ENCODE results near the gene PCCB.
"Not testable (repeated sequence)": the region's sequence is repeated elsewhere in the genome, so short reads cannot be mapped to it uniquely, and the experiment has no call there.

The PCCB gene

DNA sequence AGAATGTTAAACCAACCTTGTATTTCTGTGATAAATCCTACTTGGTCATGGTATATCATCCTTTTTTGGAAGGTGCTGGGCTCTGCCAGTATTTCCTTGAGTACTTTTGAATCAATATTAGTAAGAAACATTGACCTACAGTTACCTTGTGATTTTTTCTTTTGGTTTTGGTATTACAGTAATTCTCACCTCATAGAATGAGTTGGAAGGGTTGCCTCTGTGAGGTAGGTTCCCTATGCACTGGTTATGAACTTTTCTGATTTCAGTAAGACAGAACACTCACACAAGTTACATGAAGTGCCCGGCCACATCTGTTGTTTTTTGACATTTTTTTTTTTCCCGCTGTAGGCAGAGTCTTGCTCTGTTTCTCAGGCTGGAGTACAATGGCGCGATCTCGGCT lies 20.0 kb downstream of the PCCB start (continued):
- TF ChIP-seq, protein P1, sequence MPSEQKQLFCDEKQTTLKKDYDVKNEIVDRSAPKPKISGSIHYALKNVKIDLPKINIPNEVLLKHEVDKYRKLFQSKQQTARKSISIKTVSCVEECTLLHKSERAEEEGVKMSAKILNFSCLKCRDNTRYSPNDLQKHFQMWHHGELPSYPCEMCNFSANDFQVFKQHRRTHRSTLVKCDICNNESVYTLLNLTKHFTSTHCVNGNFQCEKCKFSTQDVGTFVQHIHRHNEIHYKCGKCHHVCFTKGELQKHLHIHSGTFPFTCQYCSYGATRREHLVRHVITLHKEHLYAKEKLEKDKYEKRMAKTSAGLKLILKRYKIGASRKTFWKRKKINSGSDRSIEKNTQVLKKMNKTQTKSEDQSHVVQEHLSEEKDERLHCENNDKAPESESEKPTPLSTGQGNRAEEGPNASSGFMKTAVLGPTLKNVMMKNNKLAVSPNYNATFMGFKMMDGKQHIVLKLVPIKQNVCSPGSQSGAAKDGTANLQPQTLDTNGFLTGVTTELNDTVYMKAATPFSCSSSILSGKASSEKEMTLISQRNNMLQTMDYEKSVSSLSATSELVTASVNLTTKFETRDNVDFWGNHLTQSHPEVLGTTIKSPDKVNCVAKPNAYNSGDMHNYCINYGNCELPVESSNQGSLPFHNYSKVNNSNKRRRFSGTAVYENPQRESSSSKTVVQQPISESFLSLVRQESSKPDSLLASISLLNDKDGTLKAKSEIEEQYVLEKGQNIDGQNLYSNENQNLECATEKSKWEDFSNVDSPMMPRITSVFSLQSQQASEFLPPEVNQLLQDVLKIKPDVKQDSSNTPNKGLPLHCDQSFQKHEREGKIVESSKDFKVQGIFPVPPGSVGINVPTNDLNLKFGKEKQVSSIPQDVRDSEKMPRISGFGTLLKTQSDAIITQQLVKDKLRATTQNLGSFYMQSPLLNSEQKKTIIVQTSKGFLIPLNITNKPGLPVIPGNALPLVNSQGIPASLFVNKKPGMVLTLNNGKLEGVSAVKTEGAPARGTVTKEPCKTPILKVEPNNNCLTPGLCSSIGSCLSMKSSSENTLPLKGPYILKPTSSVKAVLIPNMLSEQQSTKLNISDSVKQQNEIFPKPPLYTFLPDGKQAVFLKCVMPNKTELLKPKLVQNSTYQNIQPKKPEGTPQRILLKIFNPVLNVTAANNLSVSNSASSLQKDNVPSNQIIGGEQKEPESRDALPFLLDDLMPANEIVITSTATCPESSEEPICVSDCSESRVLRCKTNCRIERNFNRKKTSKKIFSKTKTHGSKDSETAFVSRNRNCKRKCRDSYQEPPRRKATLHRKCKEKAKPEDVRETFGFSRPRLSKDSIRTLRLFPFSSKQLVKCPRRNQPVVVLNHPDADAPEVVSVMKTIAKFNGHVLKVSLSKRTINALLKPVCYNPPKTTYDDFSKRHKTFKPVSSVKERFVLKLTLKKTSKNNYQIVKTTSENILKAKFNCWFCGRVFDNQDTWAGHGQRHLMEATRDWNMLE (tag by site-specific recombination; conservative IDR thresholded peaks at IDR 0.05; ENCODE audit: low read depth), result no peak
- TF ChIP-seq ZNF830 (tag by site-specific recombination; IDR thresholded peaks at IDR 0.05; ENCODE audit: low read depth), result no peak
- no peak for TF ChIP-seq ZNF223 (tag by site-specific recombination; IDR thresholded peaks at IDR 0.05)
- TF ChIP-seq ZNF174 (tag by site-specific recombination; IDR thresholded peaks at IDR 0.05), result no peak
- no peak for TF ChIP-seq ZBTB20 (tag by site-specific recombination; IDR thresholded peaks at IDR 0.05)
- no peak for TF ChIP-seq EGR2 (tag by site-specific recombination; IDR thresholded peaks at IDR 0.05; ENCODE audit: low read depth)
- no peak for TF ChIP-seq ZSCAN16 (tag by site-specific recombination; IDR thresholded peaks at IDR 0.05)

DNA sequence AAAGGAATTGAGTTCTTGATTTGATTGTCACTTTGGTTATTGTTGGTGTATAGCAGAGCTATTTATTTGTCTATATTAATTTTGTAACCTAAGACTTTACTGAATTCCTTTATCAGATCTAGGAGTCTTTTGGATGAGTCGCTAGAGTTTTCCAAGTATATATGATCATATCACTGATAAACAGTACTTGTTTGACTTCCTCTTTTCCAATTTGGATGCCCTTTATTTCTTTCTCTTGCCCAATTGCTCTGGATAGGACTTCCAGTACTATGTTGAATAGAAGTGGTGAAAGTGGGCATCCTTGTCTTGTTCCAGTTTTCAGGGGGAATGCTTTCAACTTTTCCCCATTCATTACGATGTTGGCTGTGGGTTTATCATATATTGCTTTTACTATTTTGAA lies 21.5 kb downstream of the PCCB start:
- CTCF ChIA-PET, result not testable (repeated sequence)
- H3K36me3 ChIP-seq (ENCODE audit: control insufficient read depth in 2 of 2, insufficient read depth in 1 of 2, low read length in 2 of 2), result peaks cover 6 to 17% of the 10 kb centered on the region in 2 experiments; a peak in 2 of 3 replicates

DNA sequence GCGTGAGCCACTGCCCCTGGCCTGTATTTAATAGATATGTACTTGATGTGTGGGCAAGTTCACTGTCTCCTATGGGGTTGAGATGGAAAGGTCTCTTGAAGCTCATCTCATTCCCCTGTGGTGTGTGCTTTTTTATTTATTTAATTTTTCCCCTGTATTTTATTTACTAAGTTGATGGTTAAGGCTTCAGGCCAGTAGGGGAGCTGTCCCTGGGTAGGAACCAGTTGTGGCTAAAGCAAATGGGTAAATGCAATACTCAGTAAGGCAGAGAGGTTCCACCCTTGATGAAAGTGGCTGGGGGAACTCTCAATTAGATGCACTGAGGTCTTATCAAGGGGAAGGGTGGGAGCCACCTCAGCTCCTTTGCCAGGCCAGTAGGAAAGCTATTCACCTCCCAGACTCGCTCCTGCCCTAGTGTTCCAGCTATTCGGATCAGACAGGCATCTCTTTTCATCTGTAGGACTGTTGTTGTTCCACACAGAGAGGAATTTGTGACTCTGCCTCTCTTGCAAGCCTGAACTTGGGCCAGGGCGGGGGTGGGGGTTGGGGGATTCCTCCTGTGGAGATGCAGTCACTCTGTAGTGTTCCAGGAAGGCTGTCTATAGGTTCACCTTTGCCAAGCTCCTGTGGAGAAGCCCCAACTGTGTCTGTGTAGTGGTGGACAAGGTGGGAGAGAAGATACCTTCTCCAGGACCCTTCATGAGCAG lies 26.1 kb downstream of the PCCB start:
- no peak overlapping the region for H3K27ac ChIP-seq (ENCODE audit: extremely low read depth, low read depth, low read length)
- no peaks in the 10 kb centered on the region for H3K9me3 ChIP-seq (ENCODE audit: control insufficient read depth, insufficient read depth, low read depth, low read length)
- ChIA-PET CTCF (no interaction called here), POLR2A (interaction anchor here (0.6 kb wide), 1 partner anchor 82 kb away, joined by 5 read pairs; no protein-coding TSS in a partner anchor)
- peaks cover 3 to 16% of the 10 kb centered on the region in 2 experiments; a peak in 2 of 3 replicates for H3K36me3 ChIP-seq (ENCODE audit: control insufficient read depth in 2 of 2, insufficient read depth in 1 of 2, low read length in 2 of 2)
- TF ChIP-seq ZNF214 (tag by site-specific recombination; IDR thresholded peaks at IDR 0.05; ENCODE audit: borderline replicate concordance) (no peak), ZNF654 (tag by site-specific recombination; IDR thresholded peaks at IDR 0.05; ENCODE audit: low read depth) (no peak), ZNF776 (tag by site-specific recombination; IDR thresholded peaks at IDR 0.05; ENCODE audit: borderline replicate concordance) (no peak), ZNF169 (tag by site-specific recombination; IDR thresholded peaks at IDR 0.05) (no peak), ZSCAN23 (tag by site-specific recombination; IDR thresholded peaks at IDR 0.05) (no peak)
- TF ChIP-seq, protein P2, sequence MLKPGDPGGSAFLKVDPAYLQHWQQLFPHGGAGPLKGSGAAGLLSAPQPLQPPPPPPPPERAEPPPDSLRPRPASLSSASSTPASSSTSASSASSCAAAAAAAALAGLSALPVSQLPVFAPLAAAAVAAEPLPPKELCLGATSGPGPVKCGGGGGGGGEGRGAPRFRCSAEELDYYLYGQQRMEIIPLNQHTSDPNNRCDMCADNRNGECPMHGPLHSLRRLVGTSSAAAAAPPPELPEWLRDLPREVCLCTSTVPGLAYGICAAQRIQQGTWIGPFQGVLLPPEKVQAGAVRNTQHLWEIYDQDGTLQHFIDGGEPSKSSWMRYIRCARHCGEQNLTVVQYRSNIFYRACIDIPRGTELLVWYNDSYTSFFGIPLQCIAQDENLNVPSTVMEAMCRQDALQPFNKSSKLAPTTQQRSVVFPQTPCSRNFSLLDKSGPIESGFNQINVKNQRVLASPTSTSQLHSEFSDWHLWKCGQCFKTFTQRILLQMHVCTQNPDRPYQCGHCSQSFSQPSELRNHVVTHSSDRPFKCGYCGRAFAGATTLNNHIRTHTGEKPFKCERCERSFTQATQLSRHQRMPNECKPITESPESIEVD (tag by site-specific recombination; IDR thresholded peaks at IDR 0.05), result no peak
- TF ChIP-seq, protein P3, sequence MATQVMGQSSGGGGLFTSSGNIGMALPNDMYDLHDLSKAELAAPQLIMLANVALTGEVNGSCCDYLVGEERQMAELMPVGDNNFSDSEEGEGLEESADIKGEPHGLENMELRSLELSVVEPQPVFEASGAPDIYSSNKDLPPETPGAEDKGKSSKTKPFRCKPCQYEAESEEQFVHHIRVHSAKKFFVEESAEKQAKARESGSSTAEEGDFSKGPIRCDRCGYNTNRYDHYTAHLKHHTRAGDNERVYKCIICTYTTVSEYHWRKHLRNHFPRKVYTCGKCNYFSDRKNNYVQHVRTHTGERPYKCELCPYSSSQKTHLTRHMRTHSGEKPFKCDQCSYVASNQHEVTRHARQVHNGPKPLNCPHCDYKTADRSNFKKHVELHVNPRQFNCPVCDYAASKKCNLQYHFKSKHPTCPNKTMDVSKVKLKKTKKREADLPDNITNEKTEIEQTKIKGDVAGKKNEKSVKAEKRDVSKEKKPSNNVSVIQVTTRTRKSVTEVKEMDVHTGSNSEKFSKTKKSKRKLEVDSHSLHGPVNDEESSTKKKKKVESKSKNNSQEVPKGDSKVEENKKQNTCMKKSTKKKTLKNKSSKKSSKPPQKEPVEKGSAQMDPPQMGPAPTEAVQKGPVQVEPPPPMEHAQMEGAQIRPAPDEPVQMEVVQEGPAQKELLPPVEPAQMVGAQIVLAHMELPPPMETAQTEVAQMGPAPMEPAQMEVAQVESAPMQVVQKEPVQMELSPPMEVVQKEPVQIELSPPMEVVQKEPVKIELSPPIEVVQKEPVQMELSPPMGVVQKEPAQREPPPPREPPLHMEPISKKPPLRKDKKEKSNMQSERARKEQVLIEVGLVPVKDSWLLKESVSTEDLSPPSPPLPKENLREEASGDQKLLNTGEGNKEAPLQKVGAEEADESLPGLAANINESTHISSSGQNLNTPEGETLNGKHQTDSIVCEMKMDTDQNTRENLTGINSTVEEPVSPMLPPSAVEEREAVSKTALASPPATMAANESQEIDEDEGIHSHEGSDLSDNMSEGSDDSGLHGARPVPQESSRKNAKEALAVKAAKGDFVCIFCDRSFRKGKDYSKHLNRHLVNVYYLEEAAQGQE (tag by site-specific recombination; IDR thresholded peaks at IDR 0.05), result no peak
- H3K4me3 ChIP-seq (ENCODE audit: low read depth, low read length), result no peak overlapping the region
- no peaks in the 10 kb centered on the region for H3K4me1 ChIP-seq (ENCODE audit: control insufficient read depth, insufficient read depth, low read length)

More for the DNA sequence above, 21.5 kb downstream of the PCCB start:
- H3K4me1 ChIP-seq (ENCODE audit: control insufficient read depth, insufficient read depth, low read length); H3K27ac ChIP-seq (ENCODE audit: extremely low read depth, low read depth, low read length); POLR2A ChIA-PET; H3K9me3 ChIP-seq (ENCODE audit: control insufficient read depth, insufficient read depth, low read depth, low read length); H3K4me3 ChIP-seq (ENCODE audit: low read depth, low read length): not testable (repeated sequence)

Data from HEK293 (cell line).